K562 (cell line): ENCODE results near the gene ADAM21.

Source experiments
- FOXJ2 ChIP-seq: fragments of 200-800 bp; sonication (Bioruptor generic); IDR thresholded peaks from 2 replicates; pipeline ENCODE4 v1.6.1; 2016; ENCODE audit warnings: missing genetic modification characterization, missing compliant biosample characterization
- POLR2AphosphoS5 ChIP-seq: IDR thresholded peaks from 2 replicates; pipeline ENCODE4 v1.6.1; 2011; ENCODE audit warnings: mild to moderate bottlenecking, low read depth, low read length, moderate library complexity; ENCODE audit not compliant: control insufficient read depth, insufficient read depth
- SIN3A ChIP-seq, 2 experiments: fragments of 150-350 bp in 1 of 2; IDR thresholded peaks; 2 replicates each; pipeline ENCODE4 v1.6.1; 2011 to 2016; ENCODE audit warnings: borderline replicate concordance in 2 of 2, low read depth in 2 of 2, low read length in 2 of 2, mild to moderate bottlenecking in 2 of 2, moderate library complexity in 2 of 2; ENCODE audit not compliant: control insufficient read depth in 1 of 2
- SNAPC5 ChIP-seq: fragments of 250-450 bp; sonication (Bioruptor Pico); IDR thresholded peaks from 2 replicates; pipeline ENCODE4 v1.8.0; 2021; ENCODE audit warnings: moderate library complexity, mild to moderate bottlenecking, inconsistent platforms
- TAF1 ChIP-seq: IDR thresholded peaks from 2 replicates; pipeline ENCODE4 v1.6.1; 2011; ENCODE audit warnings: mild to moderate bottlenecking, low read length, moderate library complexity; ENCODE audit not compliant: insufficient read depth, control insufficient read depth, severe bottlenecking; ENCODE audit errors: extremely low read depth
- ZNF274 ChIP-seq: IDR thresholded peaks from 2 replicates; pipeline ENCODE4 v1.6.1; 2011; ENCODE audit warnings: low read depth, mild to moderate bottlenecking, low read length, moderate library complexity, borderline replicate concordance

GRCh38 chr14:70472253-70473159, 20.5 kb downstream of the ADAM21 start:
- TF ChIP-seq SIN3A (IDR thresholded peaks at IDR 0.05; ENCODE audit: borderline replicate concordance in 2 of 2, control insufficient read depth in 1 of 2, low read depth in 2 of 2, low read length in 2 of 2) (no peak), TAF1 (no peak), POLR2AphosphoS5 (no peak), SNAPC5 (CRISPR knock-in tag) (no peak), FOXJ2 (tag) (no peak), ZNF274 (no peak)
